Small intestine (tissue), 7 donors: ENCODE data around the gene RNF212. TPM values are rescaled to one million over a fixed set of nuclear protein-coding genes. Genes with fewer than 3 reads are reported as not detected.
A peak's percentile ranks its signal among the peaks of the same experiment; 100 is the strongest.

Experiments
- DNase-seq, 2 donors: peaks; one replicate each; pipeline versions ENCODE4 v3.0.0 to v3.0.0-alpha.2; 2013
- FAIRE-seq: peaks from 2 replicates; lab custom pipeline; 2012; peaks lifted over from hg19 to GRCh38; lab: Jason Lieb, UNC
- H3K27ac ChIP-seq, 3 donors: one replicate each; pipeline ENCODE4 v1.5.1; 2013; ENCODE audit warnings: low read length in 2 of 3, mild to moderate bottlenecking in 2 of 3, control low read depth in 1 of 3, inconsistent platforms in 1 of 3, low read depth in 1 of 3, moderate library complexity in 1 of 3
- H3K27me3 ChIP-seq, 3 donors: one replicate each; pipeline ENCODE4 v1.6.1; 2013; ENCODE audit warnings: low read length in 3 of 3, inconsistent platforms in 1 of 3; ENCODE audit not compliant: control insufficient read depth in 3 of 3, insufficient read depth in 3 of 3
- H3K36me3 ChIP-seq, 3 donors: one replicate each; pipeline ENCODE4 v1.6.1; 2013; ENCODE audit warnings: low read length in 3 of 3, inconsistent platforms in 1 of 3, low read depth in 1 of 3, mild to moderate bottlenecking in 1 of 3, moderate library complexity in 1 of 3; ENCODE audit not compliant: control insufficient read depth in 3 of 3, insufficient read depth in 2 of 3
- H3K4me1 ChIP-seq, 3 donors: one replicate each; pipeline ENCODE4 v1.6.1; 2013; ENCODE audit warnings: low read length in 2 of 3, inconsistent platforms in 1 of 3, low read depth in 1 of 3, mild to moderate bottlenecking in 1 of 3, moderate library complexity in 1 of 3; ENCODE audit not compliant: control insufficient read depth in 3 of 3, insufficient read depth in 2 of 3
- H3K4me3 ChIP-seq, 3 donors: one replicate each; pipeline ENCODE4 v1.5.1; 2013; ENCODE audit warnings: low read length in 3 of 3, control low read depth in 1 of 3, inconsistent platforms in 1 of 3, low read depth in 1 of 3, mild to moderate bottlenecking in 1 of 3, moderate library complexity in 1 of 3
- H3K9me3 ChIP-seq, 2 donors: one replicate each; pipeline ENCODE4 v1.6.1; 2013; ENCODE audit warnings: low read depth in 1 of 2, low read length in 1 of 2; ENCODE audit not compliant: control insufficient read depth in 2 of 2, insufficient read depth in 1 of 2
- WGBS, 3 donors: extraction: QIAGEN DNeasy Blood & Tissue Kit; methylation state at CpG; one replicate each; pipeline ENCODE4 v1.1.7; 2013; 5-methylcytosine and 5-hydroxymethylcytosine counted together
- polyA plus RNA-seq, 4 donors: library from polyadenylated mRNA; stranded (reverse) in 3 of 4; unstranded in 1 of 4; fragments of 200-250 nt in 3 of 4; fragments of 120-200 nt in 1 of 4; gene quantifications; one replicate each; pipeline versions ENCODE4 v1.2.1 to v1.2.3, GENCODE V29; 2013
- donor health status: healthy with polysubstance abuse.
- donor health status: control.
- donor health status: control.
- donor health status: Bipolar disorder and iron deficiency.
- donor health status: healthy.

The RNF212 gene
- polyA plus RNA-seq, 4 donors, result 1.4 to 2.2 (median 1.7) TPM; not detected in 1

DNA sequence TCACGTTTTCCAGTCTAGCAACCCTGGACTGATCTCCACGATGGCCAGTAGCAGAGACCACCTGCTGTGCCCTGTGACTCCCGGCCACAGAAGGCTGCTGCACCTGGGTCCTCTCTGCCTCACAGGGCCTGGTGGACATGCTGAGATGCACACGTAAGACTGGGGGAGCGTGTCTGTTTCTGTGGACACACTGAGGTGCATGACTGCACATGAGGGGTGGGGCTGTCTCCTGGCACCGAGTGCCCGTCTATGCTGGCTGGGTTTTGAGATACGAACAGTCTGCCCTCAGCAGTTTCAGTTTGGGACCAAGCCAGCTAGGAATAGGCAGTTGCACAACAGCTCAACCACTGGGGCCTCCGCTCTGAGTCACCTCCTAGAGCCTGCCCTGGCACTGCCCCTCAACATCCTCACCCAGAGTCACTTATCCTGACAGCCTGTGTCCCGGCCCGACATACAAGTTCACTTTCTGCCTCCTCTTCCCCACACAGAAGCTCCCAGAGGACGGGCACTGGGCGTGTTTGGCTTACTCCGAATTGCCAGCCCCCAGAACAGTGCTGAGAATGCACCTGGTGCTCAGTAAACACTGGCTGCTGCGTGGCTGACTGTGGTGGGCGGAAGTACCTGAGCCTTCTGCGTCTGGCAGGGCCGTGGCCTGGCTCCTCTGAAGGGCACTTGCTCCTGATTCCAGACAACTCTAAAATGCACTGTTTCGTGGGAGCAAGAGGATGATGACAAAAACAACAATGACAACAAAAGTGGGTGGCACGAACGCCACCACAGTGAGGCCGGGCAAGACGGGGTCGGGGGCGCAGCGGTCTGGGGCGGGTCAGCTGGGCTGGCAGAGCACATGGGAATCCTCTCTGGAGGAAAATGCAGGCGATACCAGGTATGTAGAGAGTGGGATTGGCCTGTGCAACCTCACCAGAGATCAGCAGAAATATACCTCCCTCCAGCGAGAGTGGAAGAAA is 30.9 kb downstream of the RNF212 start:
- H3K9me3 ChIP-seq, result no peaks in the 10 kb centered on the region
- DNase-seq (peak; percentile 20 to 94), FAIRE-seq (no peak)
- peak overlapping the region in 1 of 3 donors; percentile 43 for H3K27ac ChIP-seq
- H3K4me3 ChIP-seq, result no peak overlapping the region
- no peaks in the 10 kb centered on the region for H3K4me1 ChIP-seq
- WGBS, 3 donors, result 32 to 60% (median 47%) methylated on average over 29 of the region's 29 CpGs
- peaks cover 0 to 3% (median 0%) of the 10 kb centered on the region in 3 donors for H3K27me3 ChIP-seq
- no peaks in the 10 kb centered on the region for H3K36me3 ChIP-seq

GRCh38 chr4:1081689-1082040 is 31.7 kb downstream of the RNF212 start:
- H3K4me3 ChIP-seq, result no peak overlapping the region
- DNase-seq (no peak), FAIRE-seq (no peak)
- 71 to 77% (median 74%) methylated on average over 8 of the region's 8 CpGs for WGBS, 3 donors
- H3K27ac ChIP-seq, result no peak overlapping the region
- peaks cover 0 to 3% (median 0%) of the 10 kb centered on the region in 3 donors for H3K27me3 ChIP-seq
- no peaks in the 10 kb centered on the region for H3K4me1 ChIP-seq
- no peaks in the 10 kb centered on the region for H3K36me3 ChIP-seq
- no peaks in the 10 kb centered on the region for H3K9me3 ChIP-seq

- Histone ChIP-seq H3K27me3 (peaks cover 0 to 3% (median 0%) of the 10 kb centered on the region in 3 donors), H3K9me3 (no peaks in the 10 kb centered on the region), H3K36me3 (no peaks in the 10 kb centered on the region), H3K27ac (no peak overlapping the region), H3K4me3 (no peak overlapping the region), H3K4me1 (no peaks in the 10 kb centered on the region)
- FAIRE-seq, result no peak
- WGBS, 3 donors, result 64 to 67% (median 65%) methylated on average over 12 of the region's 12 CpGs
- no peak for DNase-seq
Measured at GRCh38 chr4:1080961-1081688, 32.2 kb downstream of the RNF212 start.

DNA sequence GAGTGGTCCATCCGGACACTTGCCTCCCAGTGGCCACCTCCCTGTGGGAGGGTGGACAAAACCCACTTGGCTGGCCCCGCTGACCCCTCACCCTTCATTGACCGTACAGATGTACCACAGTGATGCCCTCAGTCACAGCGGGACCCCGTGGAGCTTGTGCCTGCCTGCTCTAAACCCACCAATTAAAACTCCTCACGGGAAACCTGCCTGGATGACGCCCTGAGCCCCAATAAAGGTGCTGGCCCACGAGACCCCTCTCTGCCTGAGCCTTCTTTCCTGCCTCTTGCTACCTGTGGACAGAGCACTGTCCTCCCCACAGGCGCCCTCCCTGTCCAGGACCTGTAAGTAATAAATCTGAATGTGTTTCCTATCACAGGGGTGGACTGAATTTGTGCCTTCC is 32.9 kb downstream of the RNF212 start:
- WGBS, 3 donors, result 83 to 86% (median 86%) methylated on average over 9 of the region's 9 CpGs
- Histone ChIP-seq H3K27me3 (peaks cover 0 to 3% (median 0%) of the 10 kb centered on the region in 3 donors), H3K4me3 (no peak overlapping the region), H3K4me1 (no peaks in the 10 kb centered on the region), H3K36me3 (no peaks in the 10 kb centered on the region), H3K27ac (no peak overlapping the region), H3K9me3 (no peaks in the 10 kb centered on the region)
- FAIRE-seq, result no peak
- no peak for DNase-seq

DNA sequence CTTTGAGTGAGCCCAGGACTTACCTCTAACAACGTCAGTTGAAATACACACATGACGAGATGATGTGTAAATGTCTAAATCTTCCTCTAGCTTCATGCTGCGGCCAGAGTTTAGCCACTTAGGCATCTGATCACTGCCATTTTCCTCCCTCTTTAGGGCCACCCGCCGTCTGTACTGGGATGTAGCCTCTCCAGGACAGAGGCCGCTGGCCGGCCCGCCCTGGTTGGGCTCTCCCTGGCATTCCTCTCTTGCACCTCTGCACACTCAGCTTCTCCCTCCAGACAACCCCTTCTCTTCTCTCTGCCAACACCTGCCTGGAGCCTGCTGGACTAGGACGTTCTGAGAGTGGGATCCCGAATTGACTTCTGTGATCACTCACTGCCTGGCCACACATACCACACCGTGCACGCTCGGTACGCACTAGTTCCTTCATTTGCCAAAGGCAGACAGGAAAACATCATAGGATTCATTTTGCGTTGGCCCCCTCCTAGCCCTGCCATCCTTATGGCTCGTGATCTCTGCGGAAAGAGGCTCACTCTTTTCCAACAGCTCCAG is 33.6 kb downstream of the RNF212 start:
- FAIRE-seq (no peak), DNase-seq (no peak)
- 88 to 90% (median 88%) methylated on average over 17 of the region's 17 CpGs for WGBS, 3 donors

GRCh38 chr4:1078490-1078889 is 34.9 kb downstream of the RNF212 start:
- no peaks in the 10 kb centered on the region for H3K4me1 ChIP-seq
- no peaks in the 10 kb centered on the region for H3K9me3 ChIP-seq
- H3K27ac ChIP-seq, result no peak overlapping the region
- WGBS, 3 donors, result 93 to 98% (median 98%) methylated on average over 5 of the region's 5 CpGs
- FAIRE-seq (no peak), DNase-seq (no peak)
- H3K27me3 ChIP-seq, result peaks cover 0 to 3% (median 0%) of the 10 kb centered on the region in 3 donors
- no peaks in the 10 kb centered on the region for H3K36me3 ChIP-seq
- H3K4me3 ChIP-seq, result no peak overlapping the region

More for the DNA sequence above, 33.6 kb downstream of the RNF212 start:
- Histone ChIP-seq H3K36me3 (no peaks in the 10 kb centered on the region), H3K4me3 (no peak overlapping the region), H3K4me1 (no peaks in the 10 kb centered on the region), H3K9me3 (no peaks in the 10 kb centered on the region), H3K27me3 (peaks cover 0 to 3% (median 0%) of the 10 kb centered on the region in 3 donors), H3K27ac (no peak overlapping the region)

- H3K27me3 ChIP-seq, result peaks cover 0 to 3% (median 0%) of the 10 kb centered on the region in 3 donors
- no peaks in the 10 kb centered on the region for H3K4me1 ChIP-seq
- H3K36me3 ChIP-seq, result no peaks in the 10 kb centered on the region
- H3K4me3 ChIP-seq, result no peak overlapping the region
- no peak overlapping the region for H3K27ac ChIP-seq
- FAIRE-seq, result no peak
- 87 to 91% (median 89%) methylated on average over 27 of the region's 27 CpGs for WGBS, 3 donors
- DNase-seq, result no peak
- H3K9me3 ChIP-seq, result no peaks in the 10 kb centered on the region
Measured at GRCh38 chr4:1077711-1078477, 35.5 kb downstream of the RNF212 start.
